ENCODE measurements around the gene ZSCAN16. TPM values are rescaled to one million over a fixed set of nuclear protein-coding genes. Genes with fewer than 3 reads are reported as not detected.

Gene ZSCAN16
- total RNA-seq, 1 experiment from 2014 or later = 8.1 TPM

- H4K20me1 ChIP-seq (ENCODE audit: low read length) = no peaks in the 10 kb centered on the region
- peak overlapping the region; percentile 91 for H3K9ac ChIP-seq (ENCODE audit: low read length)
- peak overlapping the region; percentile 84 for H2AFZ ChIP-seq (ENCODE audit: low read length)
- intact Hi-C loops (cut with micrococcal nuclease) = loop anchor here (1.0 to 10.0 kb wide), 2 partner anchors 23 to 246 kb away; a partner anchor contains a TSS
- H3K27ac ChIP-seq (ENCODE audit: low read length) = peak overlapping the region; percentile 85
- CTCF ChIA-PET = interaction anchor here (0.7 kb wide), 1 partner anchor 901 kb away, joined by 9 read pairs; no protein-coding TSS in a partner anchor
- peaks cover 37% of the 10 kb centered on the region for H3K79me2 ChIP-seq (ENCODE audit: low read length)
- peak overlapping the region; percentile 85 for H3K4me2 ChIP-seq (ENCODE audit: low read length)
- H3F3A ChIP-seq (ENCODE audit: low read length, unreplicated experiment) = no peaks in the 10 kb centered on the region
- DNase-seq (peak; percentile 96), ATAC-seq (peak; percentile 84)
- peak overlapping the region; percentile 89 for H3K4me3 ChIP-seq (ENCODE audit: low read length)
- peaks cover 6% of the 10 kb centered on the region for H3K9me3 ChIP-seq (ENCODE audit: low read length)
- H3K27me3 ChIP-seq (ENCODE audit: low read length) = no peaks in the 10 kb centered on the region
- TF ChIP-seq EZH2phosphoT487 (IDR thresholded peaks at IDR 0.05; ENCODE audit: borderline replicate concordance, low read length) (no peak), CTCF (conservative IDR thresholded peaks at IDR 0.05; ENCODE audit: low read depth, low read length) (no peak), EZH2 (IDR thresholded peaks at IDR 0.05; ENCODE audit: low read length, unreplicated experiment) (no peak)
- peaks cover 31% of the 10 kb centered on the region for H3K36me3 ChIP-seq (ENCODE audit: low read depth, low read length)
- no peaks in the 10 kb centered on the region for H3K9me2 ChIP-seq (replicated peaks; ENCODE audit: low read length)
- BruUV-seq (replicated peaks) = no TSS peak
- POLR2A ChIA-PET (ENCODE audit: unreplicated experiment) = interaction anchor here (0.7 kb wide), 1 partner anchor 22 kb away, joined by 15 read pairs; no protein-coding TSS in a partner anchor
- H3K4me1 ChIP-seq (ENCODE audit: insufficient read depth, low read length) = peaks cover 3% of the 10 kb centered on the region; the same call in 1 of the 2 replicates
Observed at GRCh38 chr6:28080631-28081485, 43.6 kb upstream of the ZSCAN16 start.

GRCh38 chr6:28081486-28081751, 43.0 kb upstream of the ZSCAN16 start:
- H3K36me3 ChIP-seq (ENCODE audit: low read depth, low read length) = peaks cover 37% of the 10 kb centered on the region
- ATAC-seq = no peak
- H3K27me3 ChIP-seq (ENCODE audit: low read length) = no peaks in the 10 kb centered on the region
- peak overlapping the region; percentile 85 for H3K4me2 ChIP-seq (ENCODE audit: low read length)
- H3K9ac ChIP-seq (ENCODE audit: low read length) = peak overlapping the region; percentile 91
- ChIA-PET POLR2A (ENCODE audit: unreplicated experiment) (no interaction called here), CTCF (no interaction called here)
- H4K20me1 ChIP-seq (ENCODE audit: low read length) = no peaks in the 10 kb centered on the region
- H3F3A ChIP-seq (ENCODE audit: low read length, unreplicated experiment) = no peaks in the 10 kb centered on the region
- H3K4me1 ChIP-seq (ENCODE audit: insufficient read depth, low read length) = peaks cover 3% of the 10 kb centered on the region; the same call in 1 of the 2 replicates
- no peaks in the 10 kb centered on the region for H3K9me2 ChIP-seq (replicated peaks; ENCODE audit: low read length)
- H3K27ac ChIP-seq (ENCODE audit: low read length) = peak overlapping the region; percentile 85; the same call in 1 of the 2 replicates
- no peak for DNase-seq
- peak overlapping the region; percentile 89 for H3K4me3 ChIP-seq (ENCODE audit: low read length)
- peak overlapping the region; percentile 84 for H2AFZ ChIP-seq (ENCODE audit: low read length)
- no TSS peak for BruUV-seq (replicated peaks)
- intact Hi-C loops (cut with micrococcal nuclease) = loop anchor here (10.0 kb wide), 1 partner anchor 247 kb away; a partner anchor contains a TSS
- TF ChIP-seq EZH2phosphoT487 (IDR thresholded peaks at IDR 0.05; ENCODE audit: borderline replicate concordance, low read length) (no peak), CTCF (conservative IDR thresholded peaks at IDR 0.05; ENCODE audit: low read depth, low read length) (no peak), EZH2 (IDR thresholded peaks at IDR 0.05; ENCODE audit: low read length, unreplicated experiment) (no peak)
- peaks cover 6% of the 10 kb centered on the region for H3K9me3 ChIP-seq (ENCODE audit: low read length)
- peaks cover 37% of the 10 kb centered on the region for H3K79me2 ChIP-seq (ENCODE audit: low read length)

GRCh38 chr6:28082939-28083338, 41.5 kb upstream of the ZSCAN16 start:
- peaks cover 37% of the 10 kb centered on the region for H3K79me2 ChIP-seq (ENCODE audit: low read length)
- ChIA-PET POLR2A (ENCODE audit: unreplicated experiment) (no interaction called here), CTCF (no interaction called here)
- intact Hi-C loops (cut with micrococcal nuclease) = loop anchor here (10.0 kb wide), 1 partner anchor 248 kb away; a partner anchor contains a TSS
- no peak overlapping the region for H3K9ac ChIP-seq (ENCODE audit: low read length)
- ATAC-seq (no peak), DNase-seq (no peak)
- no peak for TF ChIP-seq EZH2phosphoT487 (IDR thresholded peaks at IDR 0.05; ENCODE audit: borderline replicate concordance, low read length)
- TF ChIP-seq CTCF (conservative IDR thresholded peaks at IDR 0.05; ENCODE audit: low read depth, low read length) = no peak
- no peak for TF ChIP-seq EZH2 (IDR thresholded peaks at IDR 0.05; ENCODE audit: low read length, unreplicated experiment)
- peaks cover 3% of the 10 kb centered on the region; the same call in 1 of the 2 replicates for H3K4me1 ChIP-seq (ENCODE audit: insufficient read depth, low read length)
- peaks cover 11% of the 10 kb centered on the region for H3K9me3 ChIP-seq (ENCODE audit: low read length)
- no peak overlapping the region for H3K4me3 ChIP-seq (ENCODE audit: low read length)
- H3K36me3 ChIP-seq (ENCODE audit: low read depth, low read length) = peaks cover 52% of the 10 kb centered on the region
- no peaks in the 10 kb centered on the region for H3K9me2 ChIP-seq (replicated peaks; ENCODE audit: low read length)
- H3K27ac ChIP-seq (ENCODE audit: low read length) = no peak overlapping the region
- H3K27me3 ChIP-seq (ENCODE audit: low read length) = no peaks in the 10 kb centered on the region
- H2AFZ ChIP-seq (ENCODE audit: low read length) = no peak overlapping the region
- BruUV-seq (replicated peaks) = no TSS peak
- H4K20me1 ChIP-seq (ENCODE audit: low read length) = no peaks in the 10 kb centered on the region
- no peaks in the 10 kb centered on the region for H3F3A ChIP-seq (ENCODE audit: low read length, unreplicated experiment)
- H3K4me2 ChIP-seq (ENCODE audit: low read length) = no peak overlapping the region

Data from PC-3 (cell line).